Measurements from ENCODE around the gene TRIP10.
"Not testable (repeated sequence)": the region's sequence is repeated elsewhere in the genome, so short reads cannot be mapped to it uniquely, and the experiment has no call there.

The TRIP10 gene

GRCh38 chr19:6739390-6739882 lies at the start of gene TRIP10:
Gene TRIP10, plus strand, starts transcription at chr19:6739680. Its CDS starts 82 bp downstream, at chr19:6739762.
- DNase-seq (ENCODE audit: low spot score) = peak; percentile 94

- no peak for DNase-seq (ENCODE audit: low spot score)
These were observed 49.2 kb upstream of the TRIP10 start for GRCh38 chr19:6690160-6690885.

GRCh38 chr19:6691342-6691741 lies 48.1 kb upstream of the TRIP10 start:
- DNase-seq (ENCODE audit: low spot score) = no peak

GRCh38 chr19:6692027-6692426 lies 47.5 kb upstream of the TRIP10 start:
- no peak for DNase-seq (ENCODE audit: low spot score)

GRCh38 chr19:6693056-6693471 lies 46.4 kb upstream of the TRIP10 start:
- no peak for DNase-seq (ENCODE audit: low spot score)

- no peak for DNase-seq (ENCODE audit: low spot score)
These were observed 45.8 kb upstream of the TRIP10 start for GRCh38 chr19:6693681-6694080.

GRCh38 chr19:6694147-6694815 lies 45.2 kb upstream of the TRIP10 start:
- DNase-seq (ENCODE audit: low spot score) = no peak

GRCh38 chr19:6696239-6696820 lies 43.1 kb upstream of the TRIP10 start:
- DNase-seq (ENCODE audit: low spot score) = no peak

GRCh38 chr19:6697291-6697690 lies 42.2 kb upstream of the TRIP10 start:
- no peak for DNase-seq (ENCODE audit: low spot score)

GRCh38 chr19:6699935-6700334 lies 39.5 kb upstream of the TRIP10 start:
- DNase-seq (ENCODE audit: low spot score) = no peak

GRCh38 chr19:6700586-6701316 lies 38.7 kb upstream of the TRIP10 start:
- no peak for DNase-seq (ENCODE audit: low spot score)

- no peak for DNase-seq (ENCODE audit: low spot score)
These were observed 33.4 kb upstream of the TRIP10 start for GRCh38 chr19:6705931-6706632.

GRCh38 chr19:6706633-6706958 lies 32.9 kb upstream of the TRIP10 start:
- no peak for DNase-seq (ENCODE audit: low spot score)

- no peak for DNase-seq (ENCODE audit: low spot score)
These were observed 32.3 kb upstream of the TRIP10 start for GRCh38 chr19:6707011-6707657.

GRCh38 chr19:6707658-6708018 lies 31.8 kb upstream of the TRIP10 start:
- no peak for DNase-seq (ENCODE audit: low spot score)

- DNase-seq (ENCODE audit: low spot score) = no peak
These were observed 31.1 kb upstream of the TRIP10 start for GRCh38 chr19:6708346-6708745.

- not testable (repeated sequence) for DNase-seq (ENCODE audit: low spot score)
These were observed 30.6 kb upstream of the TRIP10 start for GRCh38 chr19:6708913-6709312.

- no peak for DNase-seq (ENCODE audit: low spot score)
These were observed 29.9 kb upstream of the TRIP10 start for GRCh38 chr19:6709549-6709948.

- no peak for DNase-seq (ENCODE audit: low spot score)
These were observed 29.0 kb upstream of the TRIP10 start for GRCh38 chr19:6710273-6711077.

- DNase-seq (ENCODE audit: low spot score) = no peak
These were observed 28.5 kb upstream of the TRIP10 start for GRCh38 chr19:6711078-6711361.

- DNase-seq (ENCODE audit: low spot score) = no peak
These were observed 27.9 kb upstream of the TRIP10 start for GRCh38 chr19:6711605-6712004.

Data from AG08395 (cell line).